ENCODE measurements around the gene P2RY8.

- TF ChIP-seq, protein P1, sequence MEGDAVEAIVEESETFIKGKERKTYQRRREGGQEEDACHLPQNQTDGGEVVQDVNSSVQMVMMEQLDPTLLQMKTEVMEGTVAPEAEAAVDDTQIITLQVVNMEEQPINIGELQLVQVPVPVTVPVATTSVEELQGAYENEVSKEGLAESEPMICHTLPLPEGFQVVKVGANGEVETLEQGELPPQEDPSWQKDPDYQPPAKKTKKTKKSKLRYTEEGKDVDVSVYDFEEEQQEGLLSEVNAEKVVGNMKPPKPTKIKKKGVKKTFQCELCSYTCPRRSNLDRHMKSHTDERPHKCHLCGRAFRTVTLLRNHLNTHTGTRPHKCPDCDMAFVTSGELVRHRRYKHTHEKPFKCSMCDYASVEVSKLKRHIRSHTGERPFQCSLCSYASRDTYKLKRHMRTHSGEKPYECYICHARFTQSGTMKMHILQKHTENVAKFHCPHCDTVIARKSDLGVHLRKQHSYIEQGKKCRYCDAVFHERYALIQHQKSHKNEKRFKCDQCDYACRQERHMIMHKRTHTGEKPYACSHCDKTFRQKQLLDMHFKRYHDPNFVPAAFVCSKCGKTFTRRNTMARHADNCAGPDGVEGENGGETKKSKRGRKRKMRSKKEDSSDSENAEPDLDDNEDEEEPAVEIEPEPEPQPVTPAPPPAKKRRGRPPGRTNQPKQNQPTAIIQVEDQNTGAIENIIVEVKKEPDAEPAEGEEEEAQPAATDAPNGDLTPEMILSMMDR (conservative IDR thresholded peaks at IDR 0.05; ENCODE audit: low read depth, low read length), result no peak
- TF ChIP-seq EZH2 (IDR thresholded peaks at IDR 0.05; ENCODE audit: borderline replicate concordance, low read depth, low read length, poor library complexity, severe bottlenecking), result no peak
These were observed 74.9 kb downstream of the P2RY8 start for GRCh38 chrX:1462110-1462509.

All from A673 (cell line).